Lower lobe of right lung (tissue), 2 donors: ENCODE results near the gene YIPF6. TPM values are rescaled to one million over a fixed set of nuclear protein-coding genes. Genes with fewer than 3 reads are reported as not detected.
A peak's percentile ranks its signal among the peaks of the same experiment; 100 is the strongest.
"Not testable (repeated sequence)": the region's sequence is repeated elsewhere in the genome, so short reads cannot be mapped to it uniquely, and the experiment has no call there.

Source experiments
- ATAC-seq, 2 donors: fragments of 200-7000 bp; cut with Tn5 transposase; one replicate each; pipeline ENCODE4 v1.9.1; 2020 to 2022; ENCODE audit warnings: mild to moderate bottlenecking in 2 of 2, moderate library complexity in 2 of 2
- DNase-seq: peaks from one replicate; pipeline ENCODE4 v3.0.0-alpha.2; 2020
- H3K27ac ChIP-seq: fragments of 200-600 bp; one replicate; pipeline ENCODE4 v1.8.0; 2022
- H3K27me3 ChIP-seq: fragments of 200-600 bp; one replicate; pipeline ENCODE4 v1.8.0; 2022; ENCODE audit warnings: low read depth
- H3K36me3 ChIP-seq: fragments of 200-600 bp; one replicate; pipeline ENCODE4 v1.8.0; 2022; ENCODE audit warnings: mild to moderate bottlenecking
- H3K4me1 ChIP-seq: fragments of 200-600 bp; one replicate; pipeline ENCODE4 v1.8.0; 2022
- H3K4me3 ChIP-seq: fragments of 200-600 bp; one replicate; pipeline ENCODE4 v1.8.0; 2022; ENCODE audit warnings: mild to moderate bottlenecking
- H3K9me3 ChIP-seq: fragments of 200-600 bp; one replicate; pipeline ENCODE4 v1.8.0; 2022
- intact Hi-C: fragments of 100-400 bp; cut with DNase I; formaldehyde crosslinking; loops from one replicate; pipeline ENCODE4 v1.11.0; 2022
- total RNA-seq: library from RNA; stranded (reverse); fragmentation: NEBNext Ultra II Directional; extraction: Animal tissue kit (Norgen Biotek cat#: 25700); gene quantifications from one replicate; pipeline ENCODE4 v1.2.1, GENCODE V29; 2021
- TF ChIP-seq, protein P1 (sequence below): fragments of 200-600 bp; IDR thresholded peaks from one replicate; pipeline ENCODE4 v1.8.0; 2022; ENCODE audit warnings: antibody characterized with exemption, mild to moderate bottlenecking
- donor health status: DM: no; HTN: yes; CAD: no; lungs with severe emphysema.

The YIPF6 gene
- total RNA-seq, 1 donor from 2014 or later, result 45.0 TPM

DNA sequence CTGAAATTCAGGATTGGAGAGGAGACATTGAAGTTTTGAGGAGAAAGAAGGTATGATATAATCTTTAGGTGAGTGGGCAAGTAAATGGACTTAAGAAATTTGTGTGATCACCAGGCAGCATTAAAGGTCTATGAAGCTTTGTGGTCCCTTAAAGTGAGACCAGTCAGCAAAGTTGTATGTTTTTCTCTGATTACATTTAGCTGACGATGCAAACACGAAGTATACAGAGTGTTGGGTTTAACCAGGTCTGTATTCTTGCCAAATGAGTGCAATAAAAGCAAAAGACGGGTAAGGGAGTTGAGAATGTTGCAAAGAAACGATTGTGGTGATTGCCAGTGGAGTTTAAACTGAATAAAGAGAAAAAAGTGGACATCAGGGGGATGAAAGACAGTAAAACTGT is 11.6 kb upstream of the YIPF6 start:
- Histone ChIP-seq H3K36me3 (no peaks in the 10 kb centered on the region), H3K9me3 (no peaks in the 10 kb centered on the region), H3K4me3 (no peak overlapping the region), H3K27ac (no peak overlapping the region), H3K27me3 (no peaks in the 10 kb centered on the region), H3K4me1 (no peaks in the 10 kb centered on the region)
- ATAC-seq (no peak), DNase-seq (no peak)
- TF ChIP-seq, protein P1, sequence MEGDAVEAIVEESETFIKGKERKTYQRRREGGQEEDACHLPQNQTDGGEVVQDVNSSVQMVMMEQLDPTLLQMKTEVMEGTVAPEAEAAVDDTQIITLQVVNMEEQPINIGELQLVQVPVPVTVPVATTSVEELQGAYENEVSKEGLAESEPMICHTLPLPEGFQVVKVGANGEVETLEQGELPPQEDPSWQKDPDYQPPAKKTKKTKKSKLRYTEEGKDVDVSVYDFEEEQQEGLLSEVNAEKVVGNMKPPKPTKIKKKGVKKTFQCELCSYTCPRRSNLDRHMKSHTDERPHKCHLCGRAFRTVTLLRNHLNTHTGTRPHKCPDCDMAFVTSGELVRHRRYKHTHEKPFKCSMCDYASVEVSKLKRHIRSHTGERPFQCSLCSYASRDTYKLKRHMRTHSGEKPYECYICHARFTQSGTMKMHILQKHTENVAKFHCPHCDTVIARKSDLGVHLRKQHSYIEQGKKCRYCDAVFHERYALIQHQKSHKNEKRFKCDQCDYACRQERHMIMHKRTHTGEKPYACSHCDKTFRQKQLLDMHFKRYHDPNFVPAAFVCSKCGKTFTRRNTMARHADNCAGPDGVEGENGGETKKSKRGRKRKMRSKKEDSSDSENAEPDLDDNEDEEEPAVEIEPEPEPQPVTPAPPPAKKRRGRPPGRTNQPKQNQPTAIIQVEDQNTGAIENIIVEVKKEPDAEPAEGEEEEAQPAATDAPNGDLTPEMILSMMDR, result no peak
- intact Hi-C loops, result no loop called here

DNA sequence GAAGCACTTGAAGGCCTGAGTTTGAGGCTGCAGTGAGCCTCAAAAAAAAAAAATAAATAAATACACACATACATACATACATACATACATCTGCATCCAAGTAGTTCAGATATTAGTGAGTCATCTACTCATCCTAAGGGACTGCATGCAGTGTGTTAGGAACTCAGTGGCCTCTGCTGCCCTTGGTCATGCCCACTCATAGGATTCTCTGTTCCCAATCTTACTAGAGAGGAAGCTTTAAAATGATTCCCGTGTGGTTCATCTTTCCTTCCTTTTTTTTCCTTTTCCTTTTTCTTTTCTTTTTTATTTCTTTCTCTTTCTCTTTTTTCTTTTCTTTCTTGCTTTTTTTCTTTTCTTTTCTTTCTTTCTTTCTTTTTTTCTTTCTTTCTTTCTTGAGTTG is 10.9 kb upstream of the YIPF6 start:
- ATAC-seq (no peak), DNase-seq (no peak)
- Histone ChIP-seq H3K36me3 (no peaks in the 10 kb centered on the region), H3K9me3 (no peaks in the 10 kb centered on the region), H3K4me1 (no peaks in the 10 kb centered on the region), H3K27me3 (no peaks in the 10 kb centered on the region), H3K27ac (no peak overlapping the region), H3K4me3 (no peak overlapping the region)
- intact Hi-C loops, result no loop called here
- TF ChIP-seq, protein P1, result no peak

DNA sequence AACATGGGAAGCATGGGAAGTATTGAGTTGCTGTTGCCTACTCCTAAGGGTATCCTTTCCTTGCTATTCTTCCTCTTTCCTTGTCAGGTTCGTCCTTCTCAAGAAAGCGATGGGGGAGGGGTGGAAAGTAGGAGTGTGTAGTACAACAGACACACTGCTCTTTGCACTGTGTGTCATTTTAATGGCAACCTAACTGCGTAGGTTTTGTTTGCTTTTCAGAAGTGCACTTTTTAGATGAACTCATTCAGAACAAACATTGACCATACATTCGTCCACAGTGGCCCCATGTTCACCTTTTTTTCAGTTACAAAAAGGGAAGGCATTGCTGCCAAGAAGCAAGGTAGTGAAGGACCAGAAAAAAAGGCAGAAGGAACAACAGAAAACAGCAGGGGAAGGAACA is 10.2 kb upstream of the YIPF6 start:
- Histone ChIP-seq H3K4me3 (no peak overlapping the region), H3K36me3 (no peaks in the 10 kb centered on the region), H3K27ac (no peak overlapping the region), H3K27me3 (no peaks in the 10 kb centered on the region), H3K4me1 (no peaks in the 10 kb centered on the region), H3K9me3 (no peaks in the 10 kb centered on the region)
- ATAC-seq, result peak; percentile 68 to 90
- DNase-seq, result no peak
- intact Hi-C loops, result no loop called here
- TF ChIP-seq, protein P1, result no peak

DNA sequence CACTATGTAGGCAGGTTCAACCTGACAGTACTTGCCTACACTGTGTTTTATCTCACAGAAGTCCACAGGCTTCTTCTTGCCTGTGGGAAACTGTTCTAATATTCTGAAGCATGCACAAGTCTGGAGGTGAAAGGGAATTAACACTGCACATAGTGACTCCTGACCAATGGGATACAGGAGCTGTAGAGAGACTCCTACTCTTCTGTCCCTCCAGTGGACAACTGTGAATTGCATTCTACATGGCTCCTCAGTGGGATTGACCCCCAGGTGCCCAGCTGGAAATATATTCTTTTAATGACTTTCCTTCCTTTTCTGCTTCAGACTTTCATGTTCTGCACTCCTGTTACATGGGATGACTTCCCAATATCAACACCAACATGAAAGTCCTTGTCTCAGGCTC is 8.2 kb upstream of the YIPF6 start:
- peak in 1 of 2 donors; percentile 65 for ATAC-seq
- H3K27ac ChIP-seq, result no peak overlapping the region
- intact Hi-C loops, result no loop called here

DNA sequence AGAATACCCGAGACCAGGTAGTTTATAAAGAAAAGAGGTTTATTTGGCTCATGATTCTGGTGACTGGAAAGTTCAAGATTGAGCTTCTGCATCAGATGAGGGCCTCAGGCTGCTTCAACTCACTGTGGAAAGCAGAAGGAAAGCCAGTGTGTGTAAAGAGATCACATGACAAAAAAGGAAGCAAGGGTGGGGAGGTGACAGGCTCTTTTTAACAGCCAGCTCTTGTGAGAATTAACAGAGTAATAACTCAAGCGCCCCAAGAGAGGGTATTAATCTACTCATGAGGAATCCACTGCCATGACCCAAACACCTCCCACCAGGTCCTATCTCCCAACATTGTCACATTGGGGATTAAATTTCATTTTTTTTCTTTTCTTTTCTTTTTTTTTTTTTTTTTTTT is 6.3 kb upstream of the YIPF6 start:
- Histone ChIP-seq H3K27ac (no peak overlapping the region), H3K27me3 (no peaks in the 10 kb centered on the region), H3K9me3 (no peaks in the 10 kb centered on the region), H3K4me3 (no peak overlapping the region), H3K4me1 (no peaks in the 10 kb centered on the region), H3K36me3 (no peaks in the 10 kb centered on the region)
- intact Hi-C loops, result no loop called here
- TF ChIP-seq, protein P1, result no peak
- ATAC-seq (no peak), DNase-seq (no peak)

More for the DNA sequence above, 8.2 kb upstream of the YIPF6 start:
- Histone ChIP-seq H3K4me1 (no peaks in the 10 kb centered on the region), H3K36me3 (no peaks in the 10 kb centered on the region), H3K27me3 (no peaks in the 10 kb centered on the region), H3K9me3 (no peaks in the 10 kb centered on the region), H3K4me3 (no peak overlapping the region)
- TF ChIP-seq, protein P1, result peak; percentile 21
- DNase-seq, result no peak

DNA sequence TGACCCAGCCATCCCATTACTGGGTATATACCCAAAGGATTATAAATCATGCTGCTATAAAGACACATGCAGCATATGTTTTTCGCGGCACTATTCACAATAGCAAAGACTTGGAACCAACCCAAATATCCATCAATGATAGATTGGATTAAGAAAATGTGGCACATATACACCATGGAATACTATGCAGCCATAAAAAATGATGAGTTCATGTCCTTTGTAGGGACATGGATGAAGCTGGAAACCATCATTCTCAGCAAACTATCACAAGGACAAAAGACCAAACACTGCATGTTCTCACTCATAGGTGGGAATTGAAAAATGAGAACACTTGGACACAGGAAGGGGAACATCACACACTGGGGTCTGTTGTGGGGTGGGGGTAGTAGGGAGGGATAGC is 5.1 kb upstream of the YIPF6 start:
- H3K9me3 ChIP-seq, H3K4me1 ChIP-seq, H3K27ac ChIP-seq, DNase-seq, H3K36me3 ChIP-seq, ATAC-seq, intact Hi-C loops, H3K4me3 ChIP-seq, H3K27me3 ChIP-seq: not testable (repeated sequence)
